AG04450 (cell line): Measurements from ENCODE around the gene SEMA3G. TPM values are rescaled to one million over a fixed set of nuclear protein-coding genes. Genes with fewer than 3 reads are reported as not detected.

ENCODE experiments used
- CTCF ChIA-PET: fragments of 300-600, 350-600 bp; formaldehyde crosslinking; extraction: SDS; loops from one replicate; lab custom pipeline; 2022; ENCODE audit warnings: antibody characterized with exemption, inconsistent platforms; lab: Charles Lee
- POLR2A ChIA-PET: fragments of 350-600 bp; formaldehyde crosslinking; extraction: SDS; loops from one replicate; lab custom pipeline; 2021; ENCODE audit warnings: antibody characterized with exemption, inconsistent platforms; lab: Yijun Ruan, JAX
- DNase-seq: peaks from one replicate; pipeline ENCODE4 v3.0.0-alpha.2; 2011; ENCODE audit warnings: low read depth, low spot score
- H3K27ac ChIP-seq: one replicate; pipeline ENCODE4 v1.5.1; 2012; ENCODE audit warnings: low read depth, low read length, control low read depth
- H3K27me3 ChIP-seq: one replicate; pipeline ENCODE4 v1.6.0; 2012; ENCODE audit warnings: low read length; ENCODE audit not compliant: control insufficient read depth, insufficient read depth
- H3K4me3 ChIP-seq: 2 replicates; pipeline ENCODE4 v1.5.1; 2011; ENCODE audit warnings: mild to moderate bottlenecking, low read depth, low read length, control low read depth
- H3K9me3 ChIP-seq: 2 replicates; pipeline ENCODE4 v1.5.1; 2012; ENCODE audit warnings: low read length; ENCODE audit not compliant: control insufficient read depth, insufficient read depth
- CTCF ChIP-seq: IDR thresholded peaks from 2 replicates; pipeline ENCODE4 v1.5.1; 2011; ENCODE audit warnings: low read depth, low read length, control low read depth, inconsistent platforms
- polyA plus RNA-seq: library from polyadenylated mRNA; depleted of rRNA; stranded (reverse); fragments of >200 nt; gene quantifications from 2 replicates; pipeline ENCODE4 v1.2.3, GENCODE V29; 2011

SEMA3G gene
- polyA plus RNA-seq, 1 experiment, result not detected

- Histone ChIP-seq H3K27me3 (no peaks in the 10 kb centered on the region), H3K27ac (no peak overlapping the region), H3K4me3 (no peak overlapping the region), H3K9me3 (no peaks in the 10 kb centered on the region)
- CTCF ChIA-PET, result interaction anchor here (0.7 to 11.7 kb wide), 8 partner anchors 11 to 225 kb away, joined by 3 to 359 read pairs (median 6); no protein-coding TSS in a partner anchor
- POLR2A ChIA-PET, result interaction anchor here (0.5 kb wide), 1 partner anchor 30 kb away, joined by 4 read pairs; no protein-coding TSS in a partner anchor
- TF ChIP-seq CTCF, result no peak
- DNase-seq, result no peak
These were observed 1.1 kb upstream of the SEMA3G start for GRCh38 chr3:52446042-52446441.

GRCh38 chr3:52443791-52444687 lies 864 bp downstream of the SEMA3G start:
- no peak for TF ChIP-seq CTCF
- Histone ChIP-seq H3K4me3 (no peak overlapping the region), H3K27ac (no peak overlapping the region), H3K9me3 (no peaks in the 10 kb centered on the region), H3K27me3 (peaks cover under 1% of the 10 kb centered on the region)
- no peak for DNase-seq
- ChIA-PET CTCF (interaction anchor here (11.7 kb wide), 1 partner anchor 15 kb away, joined by 359 read pairs; no protein-coding TSS in a partner anchor), POLR2A (no interaction called here)

GRCh38 chr3:52443268-52443610 lies 1.7 kb downstream of the SEMA3G start:
- H3K4me3 ChIP-seq, result no peak overlapping the region
- CTCF ChIA-PET, result interaction anchor here (11.7 kb wide), 1 partner anchor 14 kb away, joined by 359 read pairs; no protein-coding TSS in a partner anchor
- no peak for DNase-seq

GRCh38 chr3:52442409-52443267 lies 2.3 kb downstream of the SEMA3G start:
- Histone ChIP-seq H3K27me3 (peaks cover 6% of the 10 kb centered on the region), H3K9me3 (no peaks in the 10 kb centered on the region), H3K4me3 (no peak overlapping the region), H3K27ac (no peak overlapping the region)
- POLR2A ChIA-PET, result no interaction called here
- no peak for DNase-seq
- TF ChIP-seq CTCF, result no peak
- CTCF ChIA-PET, result interaction anchor here (0.6 to 11.7 kb wide), 2 partner anchors 14 to 57 kb away, joined by 3 to 359 read pairs; no protein-coding TSS in a partner anchor

More at GRCh38 chr3:52443268-52443610, 1.7 kb downstream of the SEMA3G start:
- no peak for TF ChIP-seq CTCF
- Histone ChIP-seq H3K9me3 (no peaks in the 10 kb centered on the region), H3K27ac (no peak overlapping the region), H3K27me3 (peaks cover 6% of the 10 kb centered on the region)
- POLR2A ChIA-PET, result no interaction called here
